Measurements from ENCODE around the gene MRTFA. TPM values are rescaled to one million over a fixed set of nuclear protein-coding genes. Genes with fewer than 3 reads are reported as not detected.
"Not testable (repeated sequence)": the region's sequence is repeated elsewhere in the genome, so short reads cannot be mapped to it uniquely, and the experiment has no call there.

MRTFA gene
- total RNA-seq, 4 donors from 2014 or later: 81.4 to 210 (median 122) TPM

DNA sequence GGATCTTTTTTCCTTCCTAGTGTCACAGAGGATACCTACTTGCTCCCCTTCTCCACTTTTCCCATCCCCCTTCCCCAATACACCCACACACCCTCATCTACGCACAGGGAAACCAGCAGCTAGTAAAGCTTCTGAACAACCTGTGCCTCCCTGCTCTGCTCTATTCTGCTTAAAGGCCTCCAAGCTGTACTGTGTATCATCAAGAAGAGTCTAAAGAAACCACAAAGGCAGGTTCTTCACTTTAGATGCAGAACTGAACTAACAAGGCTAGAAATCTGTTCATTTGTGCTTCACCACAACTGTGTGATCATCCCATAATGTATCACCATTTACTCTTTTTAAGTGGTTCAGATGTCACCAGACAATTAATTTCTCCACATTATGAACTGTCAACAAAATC lies 133.6 kb downstream of the MRTFA start:
- TF ChIP-seq, protein P1, sequence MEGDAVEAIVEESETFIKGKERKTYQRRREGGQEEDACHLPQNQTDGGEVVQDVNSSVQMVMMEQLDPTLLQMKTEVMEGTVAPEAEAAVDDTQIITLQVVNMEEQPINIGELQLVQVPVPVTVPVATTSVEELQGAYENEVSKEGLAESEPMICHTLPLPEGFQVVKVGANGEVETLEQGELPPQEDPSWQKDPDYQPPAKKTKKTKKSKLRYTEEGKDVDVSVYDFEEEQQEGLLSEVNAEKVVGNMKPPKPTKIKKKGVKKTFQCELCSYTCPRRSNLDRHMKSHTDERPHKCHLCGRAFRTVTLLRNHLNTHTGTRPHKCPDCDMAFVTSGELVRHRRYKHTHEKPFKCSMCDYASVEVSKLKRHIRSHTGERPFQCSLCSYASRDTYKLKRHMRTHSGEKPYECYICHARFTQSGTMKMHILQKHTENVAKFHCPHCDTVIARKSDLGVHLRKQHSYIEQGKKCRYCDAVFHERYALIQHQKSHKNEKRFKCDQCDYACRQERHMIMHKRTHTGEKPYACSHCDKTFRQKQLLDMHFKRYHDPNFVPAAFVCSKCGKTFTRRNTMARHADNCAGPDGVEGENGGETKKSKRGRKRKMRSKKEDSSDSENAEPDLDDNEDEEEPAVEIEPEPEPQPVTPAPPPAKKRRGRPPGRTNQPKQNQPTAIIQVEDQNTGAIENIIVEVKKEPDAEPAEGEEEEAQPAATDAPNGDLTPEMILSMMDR (IDR thresholded peaks at IDR 0.05): no peak
- no peak for TF ChIP-seq POLR2A (IDR thresholded peaks at IDR 0.05)
- DNase-seq: no peak
- Histone ChIP-seq H3K36me3 (no peaks in the 10 kb centered on the region), H3K27me3 (no peaks in the 10 kb centered on the region), H3K4me1 (peaks cover 26 to 30% of the 10 kb centered on the region in 2 donors), H3K9me3 (no peaks in the 10 kb centered on the region), H3K4me3 (replicated peaks in 1 of 3) (no peak overlapping the region), H3K27ac (no peak overlapping the region)
- intact Hi-C loops (cut with DNase I): no loop called here
- WGBS, 2 donors: 94 to 97% methylated on average over 1 of the region's 1 CpG

GRCh38 chr22:40500465-40500786 lies 136.1 kb downstream of the MRTFA start:
- H3K36me3 ChIP-seq; intact Hi-C loops (cut with DNase I); H3K4me3 ChIP-seq (replicated peaks in 1 of 3); DNase-seq; H3K27ac ChIP-seq; H3K9me3 ChIP-seq; H3K27me3 ChIP-seq: not testable (repeated sequence)
- H3K4me1 ChIP-seq: peaks cover 9 to 12% of the 10 kb centered on the region in 2 donors
- WGBS, 2 donors: 76 to 90% methylated on average over 3 to 4 of the region's 5 CpGs

DNA sequence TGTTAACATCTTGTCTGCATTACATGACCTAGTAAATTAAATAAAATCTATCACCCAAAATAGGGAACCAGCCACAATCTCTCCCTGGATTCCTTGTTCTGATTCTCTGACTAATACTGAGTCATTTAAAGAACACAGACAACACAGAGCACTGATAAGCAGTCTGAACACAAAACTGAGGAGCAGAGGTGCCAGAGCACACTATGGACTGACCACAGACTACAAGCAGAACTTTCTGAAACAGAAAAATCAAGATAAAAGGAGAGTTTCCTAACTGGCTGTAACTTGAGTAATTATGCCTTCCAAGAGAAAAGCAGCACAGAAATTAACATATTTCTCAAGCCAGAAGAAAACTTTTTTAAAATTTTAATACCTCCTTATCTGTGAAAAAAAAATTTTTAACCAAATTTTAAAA lies 137.3 kb downstream of the MRTFA start:
- Histone ChIP-seq H3K4me1 (peaks cover 6 to 12% of the 10 kb centered on the region in 2 donors), H3K36me3 (no peaks in the 10 kb centered on the region), H3K27ac (peak overlapping the region; percentile 19 to 41 (median 30)), H3K4me3 (replicated peaks in 1 of 3) (no peak overlapping the region), H3K27me3 (no peaks in the 10 kb centered on the region), H3K9me3 (no peaks in the 10 kb centered on the region)
- intact Hi-C loops (cut with DNase I): no loop called here
- DNase-seq: no peak
- TF ChIP-seq, protein P1 (IDR thresholded peaks at IDR 0.05): no peak
- TF ChIP-seq POLR2A (IDR thresholded peaks at IDR 0.05): no peak

DNA sequence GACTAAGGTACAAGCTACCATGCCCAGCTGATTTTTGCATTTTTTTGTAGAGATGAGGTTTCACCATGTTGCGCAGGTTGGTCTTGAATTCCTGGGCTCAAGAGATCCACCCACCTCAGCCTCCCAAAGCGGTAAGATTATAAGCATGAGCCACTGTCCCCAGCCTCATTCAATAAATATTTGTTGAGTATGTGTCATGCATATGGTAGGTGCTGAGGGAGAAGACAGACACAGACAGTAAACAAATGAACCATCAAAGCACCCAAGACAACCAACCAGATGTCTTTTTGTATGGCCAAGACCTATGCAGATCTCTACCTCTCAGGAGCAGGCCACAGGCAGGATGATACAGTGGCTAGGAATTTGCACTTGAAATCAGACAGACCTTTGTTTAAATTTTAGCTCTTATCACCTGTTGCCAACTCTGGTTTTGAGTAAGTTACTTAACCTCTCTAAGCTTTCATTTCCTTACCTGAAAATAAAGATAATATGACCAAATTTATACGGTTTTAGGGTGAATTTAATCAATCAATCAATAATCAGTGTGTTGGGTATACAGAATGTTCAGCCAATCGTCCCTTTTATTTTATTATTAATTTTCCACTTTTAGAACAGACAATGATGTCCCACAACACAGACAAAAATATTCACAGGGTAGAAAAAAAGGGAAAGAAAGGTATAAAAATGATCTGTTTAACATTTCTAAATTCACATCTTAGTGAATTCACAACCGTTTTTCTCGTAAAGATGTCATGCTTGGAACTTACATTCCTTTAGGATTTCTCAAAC lies 137.9 kb downstream of the MRTFA start:
- intact Hi-C loops (cut with DNase I): no loop called here
- no peak for TF ChIP-seq POLR2A (IDR thresholded peaks at IDR 0.05)
- TF ChIP-seq, protein P1 (IDR thresholded peaks at IDR 0.05): no peak
- Histone ChIP-seq H3K27me3 (no peaks in the 10 kb centered on the region), H3K9me3 (no peaks in the 10 kb centered on the region), H3K4me1 (peaks cover 9 to 14% of the 10 kb centered on the region in 2 donors), H3K4me3 (replicated peaks in 1 of 3) (no peak overlapping the region), H3K36me3 (no peaks in the 10 kb centered on the region), H3K27ac (peak overlapping the region; percentile 19 to 41 (median 30))
- DNase-seq: no peak
- 79 to 86% methylated on average over 6 of the region's 6 CpGs for WGBS, 2 donors

- no peak for DNase-seq
- Histone ChIP-seq H3K27ac (peak overlapping the region; percentile 8 to 59 (median 18)), H3K27me3 (no peaks in the 10 kb centered on the region), H3K4me1 (peaks cover 27 to 33% of the 10 kb centered on the region in 2 donors), H3K4me3 (replicated peaks in 1 of 3) (no peak overlapping the region), H3K9me3 (no peaks in the 10 kb centered on the region), H3K36me3 (no peaks in the 10 kb centered on the region)
- TF ChIP-seq, protein P1 (IDR thresholded peaks at IDR 0.05): no peak
- no peak for TF ChIP-seq POLR2A (IDR thresholded peaks at IDR 0.05)
- intact Hi-C loops (cut with DNase I): no loop called here
- 87 to 88% methylated on average over 2 of the region's 2 CpGs for WGBS, 2 donors
Observed at GRCh38 chr22:40493441-40493840, 143.1 kb downstream of the MRTFA start.

All from thyroid gland (tissue), 4 donors.